H9 (cell line): ENCODE data around the gene CAMTA1. TPM values are rescaled to one million over a fixed set of nuclear protein-coding genes. Genes with fewer than 3 reads are reported as not detected.
A peak's percentile ranks its signal among the peaks of the same experiment; 100 is the strongest.

Source experiments
- DNase-seq: peaks from one replicate; pipeline ENCODE4 v3.0.0-alpha.2; 2017
- H2AFZ ChIP-seq: one replicate; pipeline ENCODE4 v1.6.1; 2013; ENCODE audit warnings: mild to moderate bottlenecking, low read length, control low read depth, moderate library complexity
- H2AK5ac ChIP-seq: 2 replicates; pipeline ENCODE4 v1.6.1; 2013; ENCODE audit warnings: low read length, control low read depth, mixed read lengths; ENCODE audit not compliant: insufficient read length
- H2BK120ac ChIP-seq: one replicate; pipeline ENCODE4 v1.6.1; 2013; ENCODE audit warnings: low read depth, mild to moderate bottlenecking, low read length, control low read depth, inconsistent platforms; ENCODE audit not compliant: poor library complexity, severe bottlenecking
- H2BK12ac ChIP-seq: 2 replicates; pipeline ENCODE4 v1.6.1; 2013; ENCODE audit warnings: low read length, control low read depth, mixed read lengths, low read depth; ENCODE audit not compliant: insufficient read length
- H2BK15ac ChIP-seq: 2 replicates; pipeline ENCODE4 v1.6.1; 2013; ENCODE audit warnings: low read depth, low read length, control low read depth
- H2BK20ac ChIP-seq: one replicate; pipeline ENCODE4 v1.6.1; 2013; ENCODE audit warnings: low read depth, mild to moderate bottlenecking, low read length, control low read depth, inconsistent platforms; ENCODE audit not compliant: poor library complexity, severe bottlenecking
- H2BK5ac ChIP-seq: 2 replicates; pipeline ENCODE4 v1.6.1; 2013; ENCODE audit warnings: low read length, control low read depth, mixed read lengths; ENCODE audit not compliant: insufficient read length
- H3K14ac ChIP-seq: 2 replicates; pipeline ENCODE4 v1.6.1; 2013; ENCODE audit warnings: low read length, control low read depth; ENCODE audit not compliant: insufficient read depth
- H3K18ac ChIP-seq: 2 replicates; pipeline ENCODE4 v1.6.1; 2013; ENCODE audit warnings: low read depth, mild to moderate bottlenecking, mixed read lengths, low read length, control low read depth; ENCODE audit not compliant: insufficient read length
- H3K23ac ChIP-seq: 2 replicates; pipeline ENCODE4 v1.6.1; 2013; ENCODE audit warnings: low read length, control low read depth, mixed read lengths, low read depth; ENCODE audit not compliant: insufficient read length
- H3K23me2 ChIP-seq: 2 replicates; pipeline ENCODE4 v1.6.1; 2013; ENCODE audit warnings: low read depth, mild to moderate bottlenecking, mixed read lengths, low read length, control low read depth; ENCODE audit not compliant: insufficient read length, poor library complexity, severe bottlenecking
- H3K27ac ChIP-seq: 2 replicates; pipeline ENCODE4 v1.5.1; 2013; ENCODE audit warnings: low read length, control low read depth, mixed read lengths, low read depth; ENCODE audit not compliant: insufficient read length
- H3K27me3 ChIP-seq: 2 replicates; pipeline ENCODE4 v1.6.1; 2013; ENCODE audit warnings: low read length, control low read depth, inconsistent platforms; ENCODE audit not compliant: insufficient read depth
- H3K4ac ChIP-seq: 2 replicates; pipeline ENCODE4 v1.6.1; 2013; ENCODE audit warnings: low read depth, mild to moderate bottlenecking, control low read depth, inconsistent platforms, low read length, moderate library complexity
- H3K4me1 ChIP-seq: 2 replicates; pipeline ENCODE4 v1.6.1; 2013; ENCODE audit warnings: low read length, control low read depth, inconsistent platforms; ENCODE audit not compliant: insufficient read depth
- H3K4me2 ChIP-seq: 2 replicates; pipeline ENCODE4 v1.6.1; 2013; ENCODE audit warnings: low read length, control low read depth, mixed read lengths; ENCODE audit not compliant: insufficient read length, insufficient read depth
- H3K56ac ChIP-seq: 2 replicates; pipeline ENCODE4 v1.6.1; 2013; ENCODE audit warnings: low read depth, mild to moderate bottlenecking, mixed read lengths, low read length, control low read depth; ENCODE audit not compliant: insufficient read length
- H3K79me1 ChIP-seq: 2 replicates; pipeline ENCODE4 v1.6.1; 2013; ENCODE audit warnings: low read depth, mild to moderate bottlenecking, moderate library complexity, low read length, control low read depth, inconsistent platforms; ENCODE audit not compliant: insufficient read depth, poor library complexity, severe bottlenecking
- H3K79me2 ChIP-seq: 2 replicates; pipeline ENCODE4 v1.6.1; 2013; ENCODE audit warnings: low read length, control low read depth, inconsistent platforms; ENCODE audit not compliant: insufficient read depth
- H3K9ac ChIP-seq: 2 replicates; pipeline ENCODE4 v1.6.1; 2013; ENCODE audit warnings: low read length, control low read depth, mixed read lengths; ENCODE audit not compliant: insufficient read length; ENCODE audit errors: extremely low read depth
- H3K9me3 ChIP-seq: one replicate; pipeline ENCODE4 v1.6.1; 2013; ENCODE audit warnings: low read depth, low read length, inconsistent platforms; ENCODE audit not compliant: control insufficient read depth
- H3T11ph ChIP-seq: one replicate; pipeline ENCODE4 v1.6.1; 2013; ENCODE audit warnings: mild to moderate bottlenecking, low read length, control low read depth, inconsistent platforms
- H4K20me1 ChIP-seq: one replicate; pipeline ENCODE4 v1.6.1; 2013; ENCODE audit not compliant: control insufficient read depth, insufficient read length, insufficient read depth
- H4K5ac ChIP-seq: 2 replicates; pipeline ENCODE4 v1.6.1; 2013; ENCODE audit warnings: low read depth, mild to moderate bottlenecking, mixed read lengths, low read length, control low read depth; ENCODE audit not compliant: insufficient read length
- H4K8ac ChIP-seq: replicated peaks from 2 replicates; pipeline ENCODE4 v1.6.1; 2013; ENCODE audit warnings: low read length, control low read depth, mixed read lengths, low read depth; ENCODE audit not compliant: insufficient read length
- H4K91ac ChIP-seq: 2 replicates; pipeline ENCODE4 v1.6.1; 2013; ENCODE audit warnings: low read depth, mild to moderate bottlenecking, moderate library complexity, mixed read lengths, low read length, control low read depth; ENCODE audit not compliant: insufficient read length
- H3K27ac Mint-ChIP-seq, 3 experiments: 2 replicates in 2 of 3; 3 replicates in 1 of 3; pipeline ENCODE4 v1.8.0; 2020 to 2021; ENCODE audit warnings: mixed read lengths in 3 of 3, mild to moderate bottlenecking in 1 of 3, moderate library complexity in 1 of 3
- H3K27me3 Mint-ChIP-seq: 2 replicates; pipeline ENCODE4 v1.8.0; 2021; ENCODE audit warnings: low read depth, mild to moderate bottlenecking, moderate library complexity, mixed read lengths
- H3K36me3 Mint-ChIP-seq, 3 experiments: 2 replicates in 2 of 3; 3 replicates in 1 of 3; pipeline ENCODE4 v1.8.0; 2020 to 2021; ENCODE audit warnings: low read depth in 3 of 3, mixed read lengths in 3 of 3; ENCODE audit not compliant: insufficient read depth in 1 of 3
- H3K4me1 Mint-ChIP-seq, 2 experiments: 2 replicates each; pipeline ENCODE4 v1.8.0; 2020; ENCODE audit warnings: mixed read lengths in 2 of 2
- H3K4me3 Mint-ChIP-seq, 2 experiments: 2 replicates in 1 of 2; 3 replicates in 1 of 2; pipeline ENCODE4 v1.8.0; 2020 to 2021; ENCODE audit warnings: mild to moderate bottlenecking in 2 of 2, mixed read lengths in 2 of 2, moderate library complexity in 1 of 2
- H3K9me3 Mint-ChIP-seq, 2 experiments: 2 replicates in 1 of 2; 3 replicates in 1 of 2; pipeline ENCODE4 v1.8.0; 2020; ENCODE audit warnings: mild to moderate bottlenecking in 2 of 2, mixed read lengths in 2 of 2, moderate library complexity in 1 of 2
- CTCF ChIP-seq: fragments of 200-600 bp; sonication (generic); conservative IDR thresholded peaks from 3 replicates; pipeline ENCODE4 v1.8.0; 2021; ENCODE audit warnings: antibody characterized with exemption, mild to moderate bottlenecking
- WGBS: extraction: QIAGEN DNeasy Blood & Tissue Kit; methylation state at CpG from one replicate; pipeline ENCODE4 v1.1.7; 2013; ENCODE audit warnings: missing lambda C conversion rate, low lambda C conversion rate, mixed read lengths; ENCODE audit not compliant: insufficient read length; ENCODE audit errors: extremely low coverage; 5-methylcytosine and 5-hydroxymethylcytosine counted together
- total RNA-seq: library from RNA; stranded (reverse); gene quantifications from 2 replicates; pipeline ENCODE4 v1.2.1, GENCODE V29; 2021

CAMTA1 gene
- total RNA-seq, 1 experiment from 2014 or later: 115 TPM

GRCh38 chr1:7508052-7508933 is 723.0 kb downstream of the CAMTA1 start:
- no CpG with 5 or more reads among the region's 16 CpGs for WGBS
- no peak overlapping the region for H3K18ac ChIP-seq
- no peak overlapping the region for H4K91ac ChIP-seq
- Mint-ChIP-seq H3K27me3 (peaks cover 2% of the 10 kb centered on the region; the same call in 1 of the 2 replicates), H3K4me3 (no peak overlapping the region), H3K9me3 (no peaks in the 10 kb centered on the region), H3K27ac (peak overlapping the region in 1 of 3 experiments; percentile 28; a peak in 1 of 7 replicates), H3K36me3 (no peaks in the 10 kb centered on the region), H3K4me1 (peaks cover 8 to 9% of the 10 kb centered on the region in 2 experiments)
- H3K9me3 ChIP-seq: no peaks in the 10 kb centered on the region
- H4K8ac ChIP-seq: no peak overlapping the region
- no peak overlapping the region for H2BK12ac ChIP-seq
- no peak overlapping the region for H3K9ac ChIP-seq
- H2BK20ac ChIP-seq: no peak overlapping the region
- H2BK5ac ChIP-seq: no peak overlapping the region
- TF ChIP-seq CTCF: no peak
- no peak overlapping the region for H2AK5ac ChIP-seq
- H2AFZ ChIP-seq: no peak overlapping the region
- H3K79me1 ChIP-seq: no peaks in the 10 kb centered on the region
- no peak overlapping the region for H3K56ac ChIP-seq
- H3T11ph ChIP-seq: no peak overlapping the region
- no peaks in the 10 kb centered on the region for H3K23me2 ChIP-seq
- H3K14ac ChIP-seq: no peak overlapping the region
- H2BK15ac ChIP-seq: no peak overlapping the region
- H2BK120ac ChIP-seq: no peak overlapping the region
- no peaks in the 10 kb centered on the region for H3K79me2 ChIP-seq
- H3K27ac ChIP-seq: no peak overlapping the region
- H4K5ac ChIP-seq: no peak overlapping the region
- no peak overlapping the region for H3K23ac ChIP-seq
- no peak overlapping the region for H3K4me2 ChIP-seq
- H4K20me1 ChIP-seq: no peaks in the 10 kb centered on the region
- DNase-seq: no peak
- H3K4me1 ChIP-seq: no peaks in the 10 kb centered on the region
- H3K27me3 ChIP-seq: no peaks in the 10 kb centered on the region
- H3K4ac ChIP-seq: no peak overlapping the region
